Thyroid gland (tissue), 4 donors: ENCODE data around the gene LRRK2. TPM values are rescaled to one million over a fixed set of nuclear protein-coding genes. Genes with fewer than 3 reads are reported as not detected.
"Not testable (repeated sequence)": the region's sequence is repeated elsewhere in the genome, so short reads cannot be mapped to it uniquely, and the experiment has no call there.

Source experiments
- DNase-seq, 2 donors: peaks; one replicate each; pipeline ENCODE4 v3.0.0-alpha.2; 2019
- H3K27ac ChIP-seq, 3 donors: fragments of 200-600 bp; sonication (generic); 1 replicate in 2 of 3; 2 replicates in 1 of 3; pipeline ENCODE4 v1.5.1; 2016 to 2019; ENCODE audit warnings: mild to moderate bottlenecking in 1 of 3, moderate library complexity in 1 of 3
- H3K27me3 ChIP-seq: fragments of 200-600 bp; sonication (generic); one replicate; pipeline ENCODE4 v1.5.1; 2019
- H3K36me3 ChIP-seq, 2 donors: fragments of 200-600 bp; sonication (generic); one replicate each; pipeline ENCODE4 v1.5.1; 2016 to 2019
- H3K4me1 ChIP-seq, 2 donors: fragments of 200-600 bp; sonication (generic); one replicate each; pipeline ENCODE4 v1.5.1; 2017 to 2019
- H3K4me3 ChIP-seq, 3 donors: fragments of 200-600 bp; sonication (generic); replicated peaks in 1 of 3; 1 replicate in 2 of 3; 2 replicates in 1 of 3; pipeline ENCODE4 v1.5.1; 2016; ENCODE audit warnings: mild to moderate bottlenecking in 1 of 3
- H3K9me3 ChIP-seq: fragments of 200-600 bp; sonication (generic); one replicate; pipeline ENCODE4 v1.5.1; 2017
- POLR2A ChIP-seq, 2 donors: fragments of 450-650 bp; IDR thresholded peaks; one replicate each; pipeline ENCODE4 v1.6.1; 2017; ENCODE audit warnings: antibody characterized with exemption in 2 of 2, mild to moderate bottlenecking in 2 of 2, moderate library complexity in 1 of 2
- WGBS, 2 donors: methylation state at CpG; one replicate each; pipeline ENCODE4 v1.1.5; 2017; 5-methylcytosine and 5-hydroxymethylcytosine counted together
- intact Hi-C: fragments of 100-400 bp; cut with DNase I; formaldehyde crosslinking; loops from one replicate; pipeline ENCODE4 v1.15.1; 2023
- total RNA-seq, 4 donors: library from RNA; depleted of rRNA; stranded (reverse); fragments of >200 nt; gene quantifications; one replicate each; pipeline ENCODE4 v1.2.3, GENCODE V29; 2016
- TF ChIP-seq, protein P1 (sequence below), 6 experiments: fragments of 200-600 bp in 3 of 6; fragments of 450-650 bp in 3 of 6; sonication (generic) in 3 of 6; IDR thresholded peaks; one replicate each; pipeline ENCODE4 v1.5.1; 2016 to 2019; ENCODE audit warnings: antibody characterized with exemption in 6 of 6, mild to moderate bottlenecking in 2 of 6, inconsistent platforms in 1 of 6, moderate library complexity in 1 of 6

The LRRK2 gene
- total RNA-seq, 4 donors from 2014 or later: 11.0 to 27.6 (median 21.1) TPM

DNA sequence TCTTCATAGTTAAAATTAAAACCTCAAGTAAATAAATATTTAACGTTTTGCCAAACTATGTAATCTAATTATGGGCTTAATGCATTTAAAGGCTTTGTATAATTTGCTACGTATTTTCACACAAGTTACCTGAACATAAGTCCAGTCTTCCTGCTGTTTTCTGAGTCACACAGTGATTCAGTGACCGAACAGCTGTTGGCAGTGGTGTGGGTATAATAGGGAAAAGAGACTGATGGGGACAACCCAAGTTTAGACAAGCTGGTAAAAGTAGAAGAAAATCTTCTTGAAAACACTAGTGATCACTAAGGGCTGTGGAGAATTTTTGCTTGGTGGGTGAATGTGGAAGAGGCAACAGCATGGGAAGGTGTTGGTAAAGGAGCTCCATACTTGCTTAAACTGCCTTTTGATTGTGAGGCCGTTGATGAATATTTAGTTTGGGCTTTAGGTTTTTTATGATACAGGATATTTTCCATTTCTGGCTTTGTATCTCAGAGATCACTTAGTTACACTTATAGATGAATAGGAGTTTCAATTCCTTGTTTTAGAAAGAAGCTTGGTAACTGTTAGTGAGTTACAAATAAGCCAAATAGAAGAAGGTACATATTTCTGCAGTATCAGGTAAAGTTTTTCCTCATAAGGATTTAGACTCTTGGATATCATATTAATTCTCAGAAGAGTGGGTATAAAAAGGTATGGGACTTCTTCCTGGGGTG is 23.9 kb downstream of the LRRK2 start:
- Histone ChIP-seq H3K9me3 (no peaks in the 10 kb centered on the region), H3K4me1 (no peaks in the 10 kb centered on the region), H3K4me3 (no peak overlapping the region), H3K27ac (no peak overlapping the region), H3K27me3 (no peaks in the 10 kb centered on the region), H3K36me3 (no peaks in the 10 kb centered on the region)
- no peak for DNase-seq
- no peak for TF ChIP-seq POLR2A (IDR thresholded peaks at IDR 0.05)
- TF ChIP-seq, protein P1, sequence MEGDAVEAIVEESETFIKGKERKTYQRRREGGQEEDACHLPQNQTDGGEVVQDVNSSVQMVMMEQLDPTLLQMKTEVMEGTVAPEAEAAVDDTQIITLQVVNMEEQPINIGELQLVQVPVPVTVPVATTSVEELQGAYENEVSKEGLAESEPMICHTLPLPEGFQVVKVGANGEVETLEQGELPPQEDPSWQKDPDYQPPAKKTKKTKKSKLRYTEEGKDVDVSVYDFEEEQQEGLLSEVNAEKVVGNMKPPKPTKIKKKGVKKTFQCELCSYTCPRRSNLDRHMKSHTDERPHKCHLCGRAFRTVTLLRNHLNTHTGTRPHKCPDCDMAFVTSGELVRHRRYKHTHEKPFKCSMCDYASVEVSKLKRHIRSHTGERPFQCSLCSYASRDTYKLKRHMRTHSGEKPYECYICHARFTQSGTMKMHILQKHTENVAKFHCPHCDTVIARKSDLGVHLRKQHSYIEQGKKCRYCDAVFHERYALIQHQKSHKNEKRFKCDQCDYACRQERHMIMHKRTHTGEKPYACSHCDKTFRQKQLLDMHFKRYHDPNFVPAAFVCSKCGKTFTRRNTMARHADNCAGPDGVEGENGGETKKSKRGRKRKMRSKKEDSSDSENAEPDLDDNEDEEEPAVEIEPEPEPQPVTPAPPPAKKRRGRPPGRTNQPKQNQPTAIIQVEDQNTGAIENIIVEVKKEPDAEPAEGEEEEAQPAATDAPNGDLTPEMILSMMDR (IDR thresholded peaks at IDR 0.05): no peak
- intact Hi-C loops: no loop called here
- WGBS, 2 donors: 90 to 91% methylated on average over 4 of the region's 4 CpGs

DNA sequence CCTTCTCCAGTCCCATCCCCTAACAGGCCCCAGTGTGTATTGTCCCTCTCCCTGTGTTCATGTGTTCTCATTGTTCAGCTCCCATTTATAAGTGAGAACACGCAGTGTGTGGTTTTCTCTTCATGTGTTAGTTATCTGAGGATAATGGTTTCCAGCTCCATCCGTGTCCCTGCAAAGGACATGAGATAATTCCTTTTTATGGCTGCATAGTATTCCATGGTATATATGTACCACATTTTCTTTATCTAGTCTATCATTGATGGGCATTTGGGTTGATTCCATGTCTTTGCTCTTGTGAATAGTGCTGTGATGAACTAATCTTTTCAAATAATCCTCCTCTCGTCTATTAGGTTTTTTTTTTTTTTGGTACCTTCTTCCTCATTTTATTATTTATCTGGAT is 25.9 kb downstream of the LRRK2 start:
- H3K4me1 ChIP-seq, H3K9me3 ChIP-seq, intact Hi-C loops, H3K36me3 ChIP-seq, H3K27ac ChIP-seq, H3K27me3 ChIP-seq, H3K4me3 ChIP-seq, DNase-seq: not testable (repeated sequence)
- 96 to 97% methylated on average over 3 of the region's 3 CpGs for WGBS, 2 donors

DNA sequence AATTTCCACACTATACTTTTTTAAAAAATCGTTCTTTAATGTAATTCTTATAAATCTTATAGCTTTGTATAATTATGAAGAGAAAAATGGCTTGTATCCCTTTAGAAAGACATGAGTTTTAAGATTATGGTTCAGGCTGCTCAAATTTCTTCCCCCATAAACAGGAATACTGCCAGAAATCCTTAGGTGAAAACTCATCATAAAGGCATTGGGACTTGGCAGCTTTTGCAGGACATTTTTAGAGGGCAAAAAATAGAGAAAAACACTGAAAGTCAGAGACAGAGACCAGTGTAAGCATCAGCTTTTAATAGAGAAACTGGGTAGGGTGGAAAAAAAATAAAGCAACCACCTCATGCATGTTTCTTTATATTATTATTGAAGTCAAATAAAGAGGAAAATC is 29.1 kb downstream of the LRRK2 start:
- WGBS, 2 donors: 62 to 65% methylated on average over 1 of the region's 1 CpG
- intact Hi-C loops: no loop called here
- no peak overlapping the region for H3K4me3 ChIP-seq
- H3K9me3 ChIP-seq: no peaks in the 10 kb centered on the region
- H3K36me3 ChIP-seq: peaks cover 0 to 3% of the 10 kb centered on the region in 2 donors
- TF ChIP-seq, protein P1 (IDR thresholded peaks at IDR 0.05): no peak
- TF ChIP-seq POLR2A (IDR thresholded peaks at IDR 0.05): no peak
- no peaks in the 10 kb centered on the region for H3K4me1 ChIP-seq
- DNase-seq: no peak
- no peak overlapping the region for H3K27ac ChIP-seq
- no peaks in the 10 kb centered on the region for H3K27me3 ChIP-seq

DNA sequence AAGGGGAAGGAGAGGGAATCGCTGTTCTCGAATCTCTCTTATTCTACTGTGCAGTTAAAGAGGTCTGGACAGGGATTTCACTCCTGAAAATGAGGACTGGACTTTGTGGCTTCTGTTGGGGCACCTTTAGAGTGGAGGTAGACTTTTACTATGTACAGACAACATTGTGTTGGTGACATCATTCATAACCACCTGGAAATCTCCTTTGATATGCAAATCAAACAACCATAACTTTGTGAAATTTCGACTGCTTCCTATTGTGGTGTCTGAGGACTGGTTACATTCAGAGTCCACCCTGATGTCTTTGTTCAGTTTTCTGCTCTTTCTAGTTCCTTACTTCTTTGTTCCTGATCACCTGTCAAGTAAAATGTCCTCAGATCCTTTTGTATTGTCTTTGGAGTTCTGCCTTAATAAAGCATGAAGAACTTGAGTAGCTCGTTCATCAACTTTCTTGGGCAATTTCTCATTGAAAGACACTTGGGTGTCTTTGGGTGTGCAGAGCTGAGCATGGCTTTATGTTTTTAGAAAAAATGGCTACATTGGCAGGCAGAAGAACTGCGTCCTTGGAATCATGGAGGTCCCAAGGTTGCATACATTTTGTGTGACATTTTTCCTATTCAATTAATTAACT is 29.8 kb downstream of the LRRK2 start:
- H3K27me3 ChIP-seq: no peaks in the 10 kb centered on the region
- intact Hi-C loops: no loop called here
- TF ChIP-seq, protein P1 (IDR thresholded peaks at IDR 0.05): no peak
- TF ChIP-seq POLR2A (IDR thresholded peaks at IDR 0.05): no peak

DNA sequence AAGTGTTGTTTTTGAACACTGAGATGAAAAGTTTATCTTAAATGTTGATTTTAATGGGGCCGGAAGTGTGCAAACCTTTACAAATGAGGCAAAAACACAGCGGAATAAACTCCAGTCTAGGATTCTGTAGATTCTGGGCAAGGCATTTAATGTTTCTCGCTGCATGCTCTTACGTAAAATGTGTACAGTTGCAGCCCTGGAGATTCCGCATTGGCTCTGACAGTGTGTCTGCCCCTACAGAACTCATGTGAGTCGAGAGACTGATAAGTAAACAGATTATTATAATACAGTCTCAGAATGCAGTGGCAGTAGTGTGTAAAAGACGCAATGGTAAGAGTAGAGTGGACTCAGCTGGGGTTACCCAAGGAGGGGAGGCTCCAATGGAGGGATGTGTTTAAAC is 33.6 kb downstream of the LRRK2 start:
- no peaks in the 10 kb centered on the region for H3K9me3 ChIP-seq
- no peaks in the 10 kb centered on the region for H3K27me3 ChIP-seq
- TF ChIP-seq POLR2A (IDR thresholded peaks at IDR 0.05): no peak
- TF ChIP-seq, protein P1 (IDR thresholded peaks at IDR 0.05): no peak
- H3K36me3 ChIP-seq: peaks cover 0 to 3% of the 10 kb centered on the region in 2 donors
- DNase-seq: no peak
- no peak overlapping the region for H3K27ac ChIP-seq
- WGBS, 2 donors: 84% methylated on average over 7 of the region's 7 CpGs
- no peak overlapping the region for H3K4me3 ChIP-seq
- no peaks in the 10 kb centered on the region for H3K4me1 ChIP-seq
- intact Hi-C loops: no loop called here

More for the DNA sequence above, 29.8 kb downstream of the LRRK2 start:
- no peak overlapping the region for H3K4me3 ChIP-seq
- H3K4me1 ChIP-seq: no peaks in the 10 kb centered on the region
- 85 to 87% methylated on average over 5 of the region's 5 CpGs for WGBS, 2 donors
- DNase-seq: no peak
- no peaks in the 10 kb centered on the region for H3K9me3 ChIP-seq
- peaks cover 0 to 3% of the 10 kb centered on the region in 2 donors for H3K36me3 ChIP-seq
- no peak overlapping the region for H3K27ac ChIP-seq
